Endodermal cell (in vitro differentiated cells): ENCODE measurements around the gene KRT3. TPM values are rescaled to one million over a fixed set of nuclear protein-coding genes. Genes with fewer than 3 reads are reported as not detected.

Experiments
- DNase-seq: peaks from one replicate; pipeline ENCODE4 v3.0.0-alpha.2; 2017
- H3K27ac ChIP-seq: 2 replicates; pipeline ENCODE4 v1.5.1; 2013; ENCODE audit warnings: mild to moderate bottlenecking, low read depth, low read length, moderate library complexity
- H3K27me3 ChIP-seq: 2 replicates; pipeline ENCODE4 v1.6.1; 2013; ENCODE audit warnings: mild to moderate bottlenecking, low read length, moderate library complexity; ENCODE audit not compliant: insufficient read depth, control insufficient read depth, poor library complexity, severe bottlenecking
- H3K36me3 ChIP-seq: 2 replicates; pipeline ENCODE4 v1.7.0; 2013; ENCODE audit warnings: mild to moderate bottlenecking, low read length, moderate library complexity; ENCODE audit not compliant: control insufficient read depth, insufficient read depth
- H3K4me1 ChIP-seq: one replicate; pipeline ENCODE4 v1.7.0; 2013; ENCODE audit warnings: low read length; ENCODE audit not compliant: control insufficient read depth, insufficient read depth
- H3K4me3 ChIP-seq: 2 replicates; pipeline ENCODE4 v1.5.1; 2013; ENCODE audit warnings: mild to moderate bottlenecking, low read length, moderate library complexity
- H3K9ac ChIP-seq: 2 replicates; pipeline ENCODE4 v1.6.1; 2013; ENCODE audit warnings: mild to moderate bottlenecking, low read length, moderate library complexity; ENCODE audit not compliant: poor library complexity, severe bottlenecking; ENCODE audit errors: extremely low read depth
- H3K9me3 ChIP-seq: 2 replicates; pipeline ENCODE4 v1.6.1; 2013; ENCODE audit warnings: mild to moderate bottlenecking, low read length, moderate library complexity; ENCODE audit not compliant: control insufficient read depth
- H3K27ac Mint-ChIP-seq: 2 replicates; pipeline ENCODE4 v1.8.0; 2020; ENCODE audit warnings: mixed read lengths
- H3K27me3 Mint-ChIP-seq: 2 replicates; pipeline ENCODE4 v1.8.0; 2021; ENCODE audit warnings: mild to moderate bottlenecking, mixed read lengths; ENCODE audit not compliant: insufficient read depth
- H3K36me3 Mint-ChIP-seq: 2 replicates; pipeline ENCODE4 v1.8.0; 2020; ENCODE audit warnings: low read depth, mixed read lengths
- H3K4me1 Mint-ChIP-seq: 2 replicates; pipeline ENCODE4 v1.8.0; 2020; ENCODE audit warnings: mixed read lengths
- H3K4me3 Mint-ChIP-seq: 2 replicates; pipeline ENCODE4 v1.8.0; 2020; ENCODE audit warnings: mild to moderate bottlenecking, moderate library complexity, mixed read lengths
- H3K9me3 Mint-ChIP-seq: 2 replicates; pipeline ENCODE4 v1.8.0; 2020; ENCODE audit warnings: mild to moderate bottlenecking, mixed read lengths
- CTCF ChIP-seq: fragments of 200-600 bp; sonication (generic); conservative IDR thresholded peaks from 2 replicates; pipeline ENCODE4 v1.5.0; 2021; ENCODE audit warnings: antibody characterized with exemption, mild to moderate bottlenecking
- WGBS, 2 experiments: methylation state at CpG; one replicate each; pipeline versions ENCODE4 v1.1.5 to v1.1.7; 2013; ENCODE audit warnings: missing lambda C conversion rate in 2 of 2, mixed read lengths in 1 of 2; ENCODE audit not compliant: insufficient coverage in 1 of 2, insufficient read length in 1 of 2; 5-methylcytosine and 5-hydroxymethylcytosine counted together
- total RNA-seq, 2 donors: library from RNA; stranded (reverse); fragmentation: NEBNext Ultra II Directional in 1 of 2; extraction: Animal tissue kit (Norgen Biotek cat#: 25700) in 1 of 2; gene quantifications; 2 replicates in 1 of 2; 3 replicates in 1 of 2; pipeline ENCODE4 v1.2.1, GENCODE V29; 2021

KRT3 gene
- total RNA-seq, 2 donors from 2014 or later, result not detected

- no peaks in the 10 kb centered on the region for H3K4me1 ChIP-seq
- TF ChIP-seq CTCF, result no peak
- H3K9me3 ChIP-seq, result no peaks in the 10 kb centered on the region
- H3K36me3 ChIP-seq, result no peaks in the 10 kb centered on the region
- H3K9me3 Mint-ChIP-seq, result no peaks in the 10 kb centered on the region
- H3K27ac ChIP-seq, result no peak overlapping the region
- H3K4me3 Mint-ChIP-seq, result no peak overlapping the region
- H3K27me3 ChIP-seq, result no peaks in the 10 kb centered on the region
- DNase-seq, result no peak
- H3K4me3 ChIP-seq, result no peak overlapping the region
- H3K27ac Mint-ChIP-seq, result no peak overlapping the region
- H3K36me3 Mint-ChIP-seq, result no peaks in the 10 kb centered on the region
- H3K9ac ChIP-seq, result no peak overlapping the region
- peaks cover 9% of the 10 kb centered on the region for H3K27me3 Mint-ChIP-seq
- H3K4me1 Mint-ChIP-seq, result peaks cover under 1% of the 10 kb centered on the region
- WGBS, 2 experiments, result 81 to 100% methylated on average over 1 to 3 of the region's 3 CpGs
These were observed 36.5 kb upstream of the KRT3 start for GRCh38 chr12:52832451-52832850.

DNA sequence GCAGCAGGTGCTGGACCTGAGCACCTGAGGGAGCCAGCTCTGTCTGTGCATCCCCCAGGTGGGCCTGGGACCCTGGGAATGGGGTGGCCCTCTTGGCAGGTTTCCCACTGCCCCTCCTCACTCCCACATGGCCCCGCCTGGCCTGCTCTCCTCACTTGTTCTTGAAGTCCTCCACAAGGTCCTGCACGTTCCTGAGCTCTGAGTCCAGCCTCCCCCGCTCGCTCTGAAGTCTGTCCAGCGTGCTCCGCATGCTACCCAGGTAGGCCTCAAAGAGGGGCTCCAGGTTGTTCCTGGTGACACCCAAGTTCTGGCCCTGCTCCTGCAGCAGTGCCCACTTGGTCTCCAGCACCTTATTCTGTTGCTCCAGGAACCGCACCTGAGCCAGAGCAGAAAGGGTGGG is 35.3 kb upstream of the KRT3 start:
- Mint-ChIP-seq H3K27ac (no peak overlapping the region), H3K4me1 (peaks cover 8% of the 10 kb centered on the region)
- WGBS, 2 experiments, result 92 to 96% methylated on average over 5 to 7 of the region's 7 CpGs

GRCh38 chr12:52829986-52830770 is 34.3 kb upstream of the KRT3 start:
- H3K27me3 ChIP-seq, result no peaks in the 10 kb centered on the region
- H3K36me3 ChIP-seq, result no peaks in the 10 kb centered on the region
- H3K4me1 ChIP-seq, result no peaks in the 10 kb centered on the region
- H3K27ac ChIP-seq, result no peak overlapping the region
- 86 to 95% methylated on average over 4 to 6 of the region's 8 CpGs for WGBS, 2 experiments
- no peak for TF ChIP-seq CTCF
- Mint-ChIP-seq H3K27ac (peak overlapping the region; percentile 12), H3K4me1 (peaks cover 8% of the 10 kb centered on the region), H3K27me3 (peaks cover 11% of the 10 kb centered on the region), H3K4me3 (no peak overlapping the region), H3K9me3 (no peaks in the 10 kb centered on the region), H3K36me3 (no peaks in the 10 kb centered on the region)
- H3K9ac ChIP-seq, result no peak overlapping the region
- DNase-seq, result no peak
- H3K4me3 ChIP-seq, result no peak overlapping the region
- H3K9me3 ChIP-seq, result no peaks in the 10 kb centered on the region

More for the DNA sequence above, 35.3 kb upstream of the KRT3 start:
- no peaks in the 10 kb centered on the region for H3K4me1 ChIP-seq
- H3K36me3 Mint-ChIP-seq, result no peaks in the 10 kb centered on the region
- no peak for TF ChIP-seq CTCF
- H3K9me3 Mint-ChIP-seq, result no peaks in the 10 kb centered on the region
- H3K4me3 Mint-ChIP-seq, result no peak overlapping the region
- no peak overlapping the region for H3K27ac ChIP-seq
- peaks cover 11% of the 10 kb centered on the region for H3K27me3 Mint-ChIP-seq
- no peak for DNase-seq
- H3K4me3 ChIP-seq, result no peak overlapping the region
- no peaks in the 10 kb centered on the region for H3K9me3 ChIP-seq
- no peak overlapping the region for H3K9ac ChIP-seq
- no peaks in the 10 kb centered on the region for H3K36me3 ChIP-seq
- no peaks in the 10 kb centered on the region for H3K27me3 ChIP-seq
